GM19372 (cell line): Measurements from ENCODE around the gene EVX1.

ENCODE experiments used
- ATAC-seq: cut with Tn5 transposase; IDR thresholded peaks from one replicate; pipeline ENCODE4 v1.9.1; 2021; ENCODE audit warnings: mild to moderate bottlenecking, low read depth, moderate library complexity; ENCODE audit not compliant: unreplicated experiment

The EVX1 gene

GRCh38 chr7:27204851-27205322 is 37.7 kb upstream of the EVX1 start:
- ATAC-seq = no peak

- ATAC-seq = no peak
Observed at GRCh38 chr7:27205325-27206280, 37.0 kb upstream of the EVX1 start.

- ATAC-seq = no peak
Observed at GRCh38 chr7:27207348-27207985, 35.1 kb upstream of the EVX1 start.

DNA sequence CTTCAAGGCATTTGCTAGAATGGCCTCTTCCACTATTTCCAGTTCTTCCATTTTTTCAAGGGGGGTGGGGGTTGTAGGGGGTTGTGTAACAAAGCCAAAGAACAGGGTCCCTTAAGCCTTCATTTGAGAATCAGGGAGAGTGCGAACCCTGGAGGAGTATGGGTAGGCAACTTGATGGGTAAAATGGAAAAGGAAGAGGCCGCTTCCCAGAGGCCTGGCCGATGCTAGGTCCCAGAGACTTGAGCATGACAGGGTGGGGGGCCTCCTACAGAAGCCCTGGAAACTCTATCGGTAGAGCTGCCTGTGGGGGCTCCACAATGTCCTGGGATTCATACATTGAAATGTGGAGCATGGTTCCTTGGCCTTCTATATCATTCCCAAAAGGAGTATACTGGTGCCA is 33.6 kb upstream of the EVX1 start:
- ATAC-seq = no peak

- ATAC-seq = no peak
Observed at GRCh38 chr7:27209933-27210440, 32.6 kb upstream of the EVX1 start.

DNA sequence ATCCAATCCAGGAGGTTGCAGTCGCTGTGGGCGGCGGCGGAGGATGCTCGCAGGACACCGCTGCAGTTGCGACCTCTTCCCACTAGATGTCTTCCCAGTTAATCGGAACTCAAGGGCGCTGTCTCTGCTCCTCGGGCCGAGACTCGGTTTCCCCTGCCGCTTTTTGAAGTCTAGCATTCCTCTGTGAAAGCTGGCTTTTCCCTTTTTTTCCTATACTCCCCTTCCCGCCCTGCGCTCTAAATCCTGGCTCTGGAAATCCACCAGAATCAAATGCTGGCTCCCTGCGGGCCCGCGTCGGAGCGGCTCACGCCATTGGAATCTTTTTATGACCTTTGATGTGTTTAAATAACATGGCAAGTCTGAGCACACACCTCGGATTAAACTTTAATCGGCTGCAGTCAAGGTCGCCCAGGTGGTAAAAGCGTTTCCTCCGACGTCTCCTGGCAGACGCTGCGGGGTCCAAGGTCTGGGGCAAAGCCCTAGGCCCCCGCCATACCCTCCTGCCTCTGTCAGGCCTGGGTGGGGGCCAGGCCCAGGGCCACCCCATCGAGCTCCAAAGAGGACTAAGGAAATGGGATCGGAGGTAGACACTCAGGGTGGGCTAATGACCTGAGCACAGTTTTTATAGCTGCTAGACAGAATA is 32.0 kb upstream of the EVX1 start:
- ATAC-seq = peak; percentile 64

DNA sequence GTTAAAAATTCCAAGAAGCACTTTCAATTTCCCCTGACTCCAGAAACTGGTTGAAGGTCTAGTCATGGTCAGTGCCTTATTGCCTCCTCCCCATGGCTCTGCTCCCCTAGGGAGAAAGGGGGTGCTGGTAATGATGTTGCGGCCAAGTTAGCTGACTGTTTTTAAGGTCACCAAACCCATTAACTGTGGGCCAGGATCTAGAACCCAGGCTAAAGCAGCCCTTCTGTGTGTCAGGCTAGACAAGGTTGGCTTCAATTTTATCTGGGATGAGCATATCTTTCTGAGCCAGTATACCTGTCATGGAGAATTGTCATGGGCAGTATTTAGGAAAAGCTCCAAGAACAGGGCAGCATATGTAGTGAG is 31.5 kb upstream of the EVX1 start:
- ATAC-seq = no peak

- ATAC-seq = no peak
Observed at GRCh38 chr7:27211764-27212204, 30.8 kb upstream of the EVX1 start.

- no peak for ATAC-seq
Observed at GRCh38 chr7:27212497-27213432, 29.8 kb upstream of the EVX1 start.

DNA sequence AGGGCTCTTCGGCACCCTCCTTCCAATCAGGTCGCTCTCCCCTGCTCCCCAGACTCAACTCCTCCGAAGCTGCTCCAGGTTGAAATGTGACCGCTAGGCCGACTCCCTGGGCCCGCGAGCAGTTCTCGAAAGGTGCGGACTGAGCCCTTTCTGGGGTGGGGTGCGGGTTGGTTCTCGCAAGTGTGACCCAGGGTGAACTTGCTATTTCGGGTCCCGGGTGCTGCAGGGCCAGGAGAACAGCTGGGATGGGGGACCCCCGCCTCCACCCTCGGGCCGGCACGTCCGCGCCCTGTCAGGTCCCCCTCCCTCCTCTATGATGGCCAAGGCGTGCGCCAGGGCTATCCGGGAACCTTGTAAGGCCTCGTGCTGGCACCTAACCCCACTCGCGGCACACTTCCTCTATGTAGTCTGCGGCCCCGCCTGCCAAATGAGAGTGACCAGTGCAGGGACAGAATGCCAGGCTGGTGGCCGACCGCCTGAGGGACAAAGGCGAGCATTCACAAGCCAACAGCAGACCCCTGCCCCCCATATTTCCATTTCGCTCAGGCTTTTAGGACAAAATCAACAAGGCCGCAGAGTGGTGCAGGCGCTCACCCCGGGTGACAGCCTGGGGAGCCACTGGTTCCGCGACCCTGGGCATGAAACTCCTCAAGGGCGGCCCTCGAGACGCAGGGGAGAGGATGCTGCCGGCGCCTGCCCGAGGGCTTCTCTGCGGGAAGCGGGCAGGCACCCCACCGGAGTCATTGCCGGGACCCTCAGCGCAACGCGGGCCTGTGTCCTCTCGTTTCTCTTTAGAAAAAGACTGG is 29.0 kb upstream of the EVX1 start:
- no peak for ATAC-seq

DNA sequence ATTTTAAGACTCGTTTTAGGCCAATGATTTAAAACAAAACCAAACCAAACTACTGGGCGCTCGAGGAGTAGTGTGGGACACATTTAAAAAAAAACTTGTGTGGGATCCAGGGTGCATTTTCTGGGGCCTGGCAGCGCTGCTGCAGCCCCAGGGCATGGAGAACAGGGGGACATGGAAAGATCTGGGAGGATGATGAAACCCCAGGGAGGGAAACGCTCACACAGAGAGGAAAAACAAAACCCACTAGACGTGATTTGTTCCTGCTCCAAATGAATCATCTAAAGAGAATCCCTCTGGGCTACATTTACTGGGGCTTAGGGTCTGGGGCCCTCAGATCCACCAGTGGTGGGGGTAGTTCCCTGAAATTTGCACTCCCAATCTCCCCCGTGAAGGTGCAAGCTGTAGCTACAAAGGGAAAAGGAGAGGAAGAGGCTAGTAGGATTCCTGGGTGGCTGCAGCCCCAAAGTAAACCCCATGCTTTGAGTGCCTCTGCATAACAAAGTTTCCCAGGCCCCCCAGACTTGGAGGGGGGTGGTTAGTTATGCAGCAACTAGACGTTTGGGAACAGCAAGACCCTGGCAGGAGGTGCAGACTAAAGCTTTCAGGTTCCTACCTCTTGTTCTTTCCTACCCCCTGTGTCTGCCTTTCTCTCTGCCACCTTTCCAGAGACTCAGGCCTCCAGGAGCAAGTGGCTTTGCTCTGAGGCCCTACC is 28.2 kb upstream of the EVX1 start:
- no peak for ATAC-seq

- no peak for ATAC-seq
Observed at GRCh38 chr7:27215356-27215755, 27.2 kb upstream of the EVX1 start.

GRCh38 chr7:27217951-27218350 is 24.7 kb upstream of the EVX1 start:
- ATAC-seq = no peak

DNA sequence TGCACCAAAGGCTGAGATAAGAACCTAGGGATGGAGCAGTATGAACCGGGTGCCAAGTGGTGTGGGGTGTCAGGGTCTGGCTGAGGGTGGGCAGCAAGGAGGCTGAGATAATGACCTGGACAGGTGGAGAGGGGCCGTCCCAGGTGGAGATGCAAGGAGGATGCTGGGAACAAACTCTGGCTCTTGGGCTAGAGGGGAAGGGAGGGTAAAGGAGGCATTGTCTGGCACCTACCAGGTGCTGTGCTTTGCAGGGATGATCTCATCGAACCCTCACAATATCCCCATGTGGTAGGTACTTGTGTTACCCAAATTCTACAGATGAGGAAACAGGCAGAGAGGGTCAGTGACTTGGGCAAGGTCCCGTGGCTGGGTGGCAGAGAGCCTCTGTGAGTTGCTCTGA is 22.8 kb upstream of the EVX1 start:
- ATAC-seq = no peak

DNA sequence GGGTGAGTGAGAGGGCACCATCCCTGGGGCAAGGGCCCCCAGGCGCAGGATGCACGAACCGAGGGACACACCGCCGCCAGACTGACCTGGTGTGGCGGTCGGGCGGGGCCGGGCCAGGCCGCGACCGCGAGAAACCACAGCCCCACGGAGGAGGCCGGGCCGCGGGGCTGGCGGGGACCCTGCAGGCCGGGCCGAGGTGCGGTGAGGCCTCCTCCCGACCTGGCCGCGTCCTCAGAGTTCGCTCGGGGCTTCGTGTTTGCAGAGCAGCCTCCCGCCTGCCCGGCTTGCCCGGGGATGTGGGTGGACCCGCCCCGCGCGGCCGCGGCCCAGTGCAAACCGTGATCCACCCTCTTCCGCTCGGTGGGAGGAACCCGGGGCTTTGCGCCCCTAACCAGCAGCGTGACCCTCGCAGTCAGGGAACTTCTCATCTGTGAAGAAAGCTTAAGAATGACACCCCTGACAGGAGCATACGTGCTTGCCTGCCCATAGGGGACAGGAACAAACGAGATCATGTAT is 22.1 kb upstream of the EVX1 start:
- no peak for ATAC-seq

DNA sequence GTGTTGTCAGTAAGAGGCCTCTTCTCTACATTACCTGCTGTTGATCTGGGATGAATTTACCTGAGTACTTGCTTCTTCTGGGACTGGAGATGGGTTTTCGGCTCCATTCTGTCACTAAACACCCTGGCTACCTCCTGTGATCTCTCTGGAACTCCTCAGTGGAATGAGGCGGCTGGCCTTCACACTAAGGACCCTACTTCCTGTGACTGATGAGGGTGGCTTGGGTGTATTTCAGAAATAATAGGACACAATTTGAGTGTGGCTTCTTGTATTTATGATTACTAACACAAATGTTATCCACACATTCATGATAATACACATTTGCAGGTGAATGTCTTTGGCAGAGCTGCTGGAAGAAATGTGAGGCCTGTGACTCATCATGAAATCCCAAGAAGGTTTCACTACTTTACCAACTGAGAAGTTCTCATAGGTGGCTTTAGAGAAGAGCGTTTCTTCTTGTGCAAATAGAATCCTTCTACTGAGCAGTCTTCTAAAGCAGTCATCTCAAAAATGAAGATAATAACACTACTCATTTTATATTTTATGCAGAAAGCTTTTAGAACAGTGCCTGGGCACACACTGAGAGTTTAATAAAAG is 21.3 kb upstream of the EVX1 start:
- ATAC-seq = no peak

GRCh38 chr7:27223941-27224575 is 18.5 kb upstream of the EVX1 start:
- ATAC-seq = no peak
